ENCODE measurements around the gene GDPD4. TPM values are rescaled to one million over a fixed set of nuclear protein-coding genes. Genes with fewer than 3 reads are reported as not detected.

GDPD4 gene
- total and polyA plus RNA-seq, 9 of the 15 experiments (the other 6 are each of a cell fraction or from before 2014, with no cell fraction given), result 0.40 TPM; not detected in 8

DNA sequence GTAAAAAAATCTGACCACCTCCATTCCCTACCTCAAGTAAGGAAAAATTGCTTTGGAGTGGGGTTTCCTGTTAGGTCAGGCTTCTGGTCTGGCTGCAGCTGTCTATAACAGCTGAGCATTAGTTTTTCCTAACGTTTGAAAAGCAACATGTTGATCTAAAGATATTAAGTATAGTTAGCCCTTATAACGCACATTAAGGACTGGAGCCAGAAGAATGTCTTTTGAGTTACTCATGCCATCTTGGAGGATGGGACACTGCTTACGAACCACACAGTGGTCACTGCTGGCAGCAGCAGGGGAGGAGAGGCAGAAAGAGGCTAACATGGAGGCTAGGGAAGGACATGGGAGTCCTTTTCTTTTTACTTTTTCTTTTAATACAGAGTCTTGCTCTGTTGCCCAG lies 44.1 kb upstream of the GDPD4 start (continued):
- TF ChIP-seq, protein P1, sequence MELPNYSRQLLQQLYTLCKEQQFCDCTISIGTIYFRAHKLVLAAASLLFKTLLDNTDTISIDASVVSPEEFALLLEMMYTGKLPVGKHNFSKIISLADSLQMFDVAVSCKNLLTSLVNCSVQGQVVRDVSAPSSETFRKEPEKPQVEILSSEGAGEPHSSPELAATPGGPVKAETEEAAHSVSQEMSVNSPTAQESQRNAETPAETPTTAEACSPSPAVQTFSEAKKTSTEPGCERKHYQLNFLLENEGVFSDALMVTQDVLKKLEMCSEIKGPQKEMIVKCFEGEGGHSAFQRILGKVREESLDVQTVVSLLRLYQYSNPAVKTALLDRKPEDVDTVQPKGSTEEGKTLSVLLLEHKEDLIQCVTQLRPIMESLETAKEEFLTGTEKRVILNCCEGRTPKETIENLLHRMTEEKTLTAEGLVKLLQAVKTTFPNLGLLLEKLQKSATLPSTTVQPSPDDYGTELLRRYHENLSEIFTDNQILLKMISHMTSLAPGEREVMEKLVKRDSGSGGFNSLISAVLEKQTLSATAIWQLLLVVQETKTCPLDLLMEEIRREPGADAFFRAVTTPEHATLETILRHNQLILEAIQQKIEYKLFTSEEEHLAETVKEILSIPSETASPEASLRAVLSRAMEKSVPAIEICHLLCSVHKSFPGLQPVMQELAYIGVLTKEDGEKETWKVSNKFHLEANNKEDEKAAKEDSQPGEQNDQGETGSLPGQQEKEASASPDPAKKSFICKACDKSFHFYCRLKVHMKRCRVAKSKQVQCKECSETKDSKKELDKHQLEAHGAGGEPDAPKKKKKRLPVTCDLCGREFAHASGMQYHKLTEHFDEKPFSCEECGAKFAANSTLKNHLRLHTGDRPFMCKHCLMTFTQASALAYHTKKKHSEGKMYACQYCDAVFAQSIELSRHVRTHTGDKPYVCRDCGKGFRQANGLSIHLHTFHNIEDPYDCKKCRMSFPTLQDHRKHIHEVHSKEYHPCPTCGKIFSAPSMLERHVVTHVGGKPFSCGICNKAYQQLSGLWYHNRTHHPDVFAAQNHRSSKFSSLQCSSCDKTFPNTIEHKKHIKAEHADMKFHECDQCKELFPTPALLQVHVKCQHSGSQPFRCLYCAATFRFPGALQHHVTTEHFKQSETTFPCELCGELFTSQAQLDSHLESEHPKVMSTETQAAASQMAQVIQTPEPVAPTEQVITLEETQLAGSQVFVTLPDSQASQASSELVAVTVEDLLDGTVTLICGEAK (IDR thresholded peaks at IDR 0.05), result no peak
- TF ChIP-seq, protein P1 (CRISPR knock-in tag; IDR thresholded peaks at IDR 0.05), result no peak
- no peak for TF ChIP-seq CBX1 (IDR thresholded peaks at IDR 0.05; ENCODE audit: low read depth)
- no peak for TF ChIP-seq ZNF780A (CRISPR knock-in tag; IDR thresholded peaks at IDR 0.05)
- no peak for TF ChIP-seq ZNF707 (CRISPR knock-in tag; conservative IDR thresholded peaks at IDR 0.05)
- TF ChIP-seq ZNF41 (CRISPR knock-in tag; conservative IDR thresholded peaks at IDR 0.05), result no peak
- TF ChIP-seq CCNT2 (IDR thresholded peaks at IDR 0.05; ENCODE audit: borderline replicate concordance, extremely low read depth, insufficient read length, low read depth, low read length), result no peak
- TF ChIP-seq TAF1 (IDR thresholded peaks at IDR 0.05; ENCODE audit: control insufficient read depth, extremely low read depth, insufficient read depth, low read length, severe bottlenecking), result no peak
